ENCODE results near the gene TCEAL5.
"Not testable (repeated sequence)": the region's sequence is repeated elsewhere in the genome, so short reads cannot be mapped to it uniquely, and the experiment has no call there.

TCEAL5 gene

GRCh38 chrX:103276581-103277002, at the start of gene TCEAL5:
Gene TCEAL5 (minus strand): TSS chrX:103276750. CDS start chrX:103274563, 2,187 bp downstream.
- DNase-seq (ENCODE audit: low spot score), result no peak

GRCh38 chrX:103311399-103311780, 34.8 kb upstream of the TCEAL5 start:
- no peak for DNase-seq (ENCODE audit: low spot score)

- no peak for DNase-seq (ENCODE audit: low spot score)
Measured at GRCh38 chrX:103310555-103311398, 34.2 kb upstream of the TCEAL5 start, which contains the start of gene BEX2. Gene BEX2 (minus strand): TSS chrX:103310990. CDS start chrX:103309976, 1,014 bp downstream.

GRCh38 chrX:103309860-103310554, 33.5 kb upstream of the TCEAL5 start:
- no peak for DNase-seq (ENCODE audit: low spot score)

- DNase-seq (ENCODE audit: low spot score), result not testable (repeated sequence)
Measured at GRCh38 chrX:103305666-103306065, 29.1 kb upstream of the TCEAL5 start.

- no peak for DNase-seq (ENCODE audit: low spot score)
Measured at GRCh38 chrX:103304705-103305104, 28.2 kb upstream of the TCEAL5 start.

- DNase-seq (ENCODE audit: low spot score), result no peak
Measured at GRCh38 chrX:103293118-103293517, 16.6 kb upstream of the TCEAL5 start.

- no peak for DNase-seq (ENCODE audit: low spot score)
Measured at GRCh38 chrX:103279624-103280023, 3.1 kb upstream of the TCEAL5 start.

- DNase-seq (ENCODE audit: low spot score), result no peak
Measured at GRCh38 chrX:103275947-103276567, 493 bp downstream of the TCEAL5 start.

GRCh38 chrX:103274284-103274683, 2.3 kb downstream of the TCEAL5 start:
- DNase-seq (ENCODE audit: low spot score), result no peak

GRCh38 chrX:103258275-103258674, 18.3 kb downstream of the TCEAL5 start:
- DNase-seq (ENCODE audit: low spot score), result no peak

GRCh38 chrX:103256651-103257050, 19.9 kb downstream of the TCEAL5 start:
- DNase-seq (ENCODE audit: low spot score), result no peak

GRCh38 chrX:103254921-103255493, 21.5 kb downstream of the TCEAL5 start, which contains the start of gene TCEAL8:
Gene TCEAL8 (minus strand): TSS chrX:103255155. CDS start chrX:103253979, 1,176 bp downstream.
- DNase-seq (ENCODE audit: low spot score), result peak; percentile 43

- peak; percentile 12 for DNase-seq (ENCODE audit: low spot score)
Measured at GRCh38 chrX:103254171-103254824, 22.3 kb downstream of the TCEAL5 start.

GRCh38 chrX:103253608-103254007, 22.9 kb downstream of the TCEAL5 start:
- DNase-seq (ENCODE audit: low spot score), result no peak

GRCh38 chrX:103250977-103251376, 25.6 kb downstream of the TCEAL5 start:
- no peak for DNase-seq (ENCODE audit: low spot score)

- DNase-seq (ENCODE audit: low spot score), result no peak
Measured at GRCh38 chrX:103249805-103250204, 26.7 kb downstream of the TCEAL5 start.

GRCh38 chrX:103248553-103248952, 28.0 kb downstream of the TCEAL5 start:
- peak; percentile 11 for DNase-seq (ENCODE audit: low spot score)

GRCh38 chrX:103240155-103240554, 36.4 kb downstream of the TCEAL5 start:
- no peak for DNase-seq (ENCODE audit: low spot score)

- no peak for DNase-seq (ENCODE audit: low spot score)
Measured at GRCh38 chrX:103236296-103236695, 40.3 kb downstream of the TCEAL5 start.

- DNase-seq (ENCODE audit: low spot score), result not testable (repeated sequence)
Measured at GRCh38 chrX:103235608-103236007, 40.9 kb downstream of the TCEAL5 start.

- DNase-seq (ENCODE audit: low spot score), result no peak
Measured at GRCh38 chrX:103234869-103235268, 41.7 kb downstream of the TCEAL5 start.

All from hepatic stellate cell (primary cell).